ENCODE data around the gene TRIM51.
"Not testable (repeated sequence)": the region's sequence is repeated elsewhere in the genome, so short reads cannot be mapped to it uniquely, and the experiment has no call there.

TRIM51 gene, protein sequence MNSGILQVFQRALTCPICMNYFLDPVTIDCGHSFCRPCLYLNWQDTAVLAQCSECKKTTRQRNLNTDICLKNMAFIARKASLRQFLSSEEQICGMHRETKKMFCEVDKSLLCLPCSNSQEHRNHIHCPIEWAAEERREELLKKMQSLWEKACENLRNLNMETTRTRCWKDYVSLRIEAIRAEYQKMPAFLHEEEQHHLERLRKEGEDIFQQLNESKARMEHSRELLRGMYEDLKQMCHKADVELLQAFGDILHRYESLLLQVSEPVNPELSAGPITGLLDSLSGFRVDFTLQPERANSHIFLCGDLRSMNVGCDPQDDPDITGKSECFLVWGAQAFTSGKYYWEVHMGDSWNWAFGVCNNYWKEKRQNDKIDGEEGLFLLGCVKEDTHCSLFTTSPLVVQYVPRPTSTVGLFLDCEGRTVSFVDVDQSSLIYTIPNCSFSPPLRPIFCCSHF

DNA sequence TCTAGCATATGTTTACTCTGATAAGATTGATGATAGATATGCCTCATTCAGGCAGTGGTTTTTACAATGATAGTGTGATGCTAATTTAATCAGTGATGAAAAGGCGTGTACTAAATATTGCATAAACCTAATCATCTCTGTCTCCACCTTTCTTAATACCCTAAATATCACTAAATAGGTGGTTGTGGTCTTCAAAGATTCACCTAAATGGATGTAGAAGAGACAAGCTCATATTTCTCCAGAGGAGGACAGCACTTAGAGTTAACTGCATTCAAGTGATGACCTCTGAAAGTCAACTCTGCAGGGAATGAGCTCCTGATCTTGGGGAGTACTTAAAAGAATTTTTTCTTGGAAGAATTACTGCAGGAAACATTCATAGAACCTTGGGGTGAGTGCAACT lies at the start of gene TRIM51:
TSS of gene TRIM51 (plus strand) at position 301 of the 400 bp plus-strand sequence. CDS start 2,132 bp downstream, outside the sequence.
- not testable (repeated sequence) for DNase-seq (ENCODE audit: low read depth)

GRCh38 chr11:55838452-55838851 lies 44.6 kb upstream of the TRIM51 start, which contains the start of gene OR5D16:
Gene OR5D16, plus strand, starts transcription at chr11:55838752. Its CDS starts 0 bp downstream, at chr11:55838752.
- no peak for DNase-seq (ENCODE audit: low read depth)

- DNase-seq (ENCODE audit: low read depth): no peak
Measured at GRCh38 chr11:55847453-55847852, 35.6 kb upstream of the TRIM51 start.

DNA sequence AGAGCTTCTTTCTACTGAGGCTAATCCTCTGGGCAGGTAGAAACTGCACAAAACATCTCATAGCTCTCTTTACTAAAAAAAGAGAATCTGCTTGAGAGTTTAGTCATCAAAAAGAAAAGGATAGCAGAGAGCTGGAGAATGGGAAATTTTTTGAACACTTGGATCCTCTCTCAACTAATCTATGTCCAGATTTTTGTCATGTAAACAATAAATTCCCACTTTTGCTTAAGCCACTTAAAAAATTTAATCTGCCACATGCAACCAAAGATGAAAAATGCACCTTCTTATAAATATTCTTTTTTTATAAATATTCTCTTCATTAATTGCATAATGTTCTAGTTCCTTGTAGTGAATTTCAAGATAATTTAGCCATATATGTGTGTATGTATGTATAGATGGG lies 34.1 kb upstream of the TRIM51 start:
- DNase-seq (ENCODE audit: low read depth): no peak

DNA sequence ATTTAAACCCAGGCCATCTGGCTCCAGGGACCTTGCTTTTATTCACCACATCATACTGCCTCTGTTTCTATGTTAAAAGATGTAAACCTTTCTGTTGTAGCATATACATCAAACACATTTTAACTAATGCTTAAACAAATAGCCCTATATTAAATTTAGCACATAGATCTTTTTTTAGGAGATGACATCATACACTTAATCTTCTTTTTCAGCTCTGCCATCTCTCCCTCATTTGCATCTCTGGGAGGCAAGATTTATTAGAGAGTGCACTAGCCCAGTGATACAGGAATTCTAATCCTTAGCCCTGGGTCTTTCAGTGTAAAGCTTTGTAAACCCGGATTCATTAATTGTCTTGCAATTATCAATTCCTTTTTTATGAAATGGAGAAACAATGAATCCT lies 31.0 kb upstream of the TRIM51 start:
- DNase-seq (ENCODE audit: low read depth): no peak

DNA sequence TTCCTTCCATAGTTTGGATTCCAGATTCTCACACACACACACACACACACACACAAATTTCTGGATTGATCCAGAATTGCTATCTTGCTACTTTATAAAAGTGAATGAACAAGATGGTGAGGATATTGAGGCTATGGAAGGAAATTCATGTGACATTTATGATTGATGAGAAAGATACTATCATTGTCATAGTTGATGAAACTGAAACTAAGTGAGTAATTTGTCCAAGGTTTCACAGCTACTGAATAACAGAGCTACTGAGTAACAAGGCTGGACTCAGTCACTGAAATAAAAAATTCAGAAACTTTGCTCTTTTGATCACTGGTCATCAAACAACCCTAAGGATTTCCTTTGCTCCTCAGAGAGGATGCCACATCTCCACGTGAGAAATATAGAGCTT lies 28.4 kb upstream of the TRIM51 start:
- no peak for DNase-seq (ENCODE audit: low read depth)

GRCh38 chr11:55867354-55867753 lies 15.7 kb upstream of the TRIM51 start:
- DNase-seq (ENCODE audit: low read depth): not testable (repeated sequence)

GRCh38 chr11:55872731-55873130 lies 10.4 kb upstream of the TRIM51 start:
- not testable (repeated sequence) for DNase-seq (ENCODE audit: low read depth)

DNA sequence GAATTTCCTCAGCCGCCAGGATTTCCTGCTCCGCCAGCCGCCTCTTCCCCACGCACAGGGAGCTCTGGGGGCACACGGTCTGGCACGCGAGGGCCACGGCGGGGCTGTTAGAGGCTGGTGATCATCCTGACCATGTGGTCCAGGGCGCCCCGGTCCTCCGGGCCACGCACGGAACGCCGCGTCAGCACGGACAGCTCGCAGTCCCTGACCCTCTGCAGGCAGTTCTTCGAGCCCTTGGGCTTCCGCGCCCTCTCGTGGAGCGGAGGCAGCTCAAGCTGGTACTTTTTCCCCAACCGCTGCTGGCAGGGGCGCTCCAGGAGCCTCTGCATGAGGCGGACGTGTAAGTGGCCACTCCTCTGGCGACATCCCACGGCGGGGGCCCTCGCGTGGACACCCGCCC lies 10.0 kb upstream of the TRIM51 start:
- not testable (repeated sequence) for DNase-seq (ENCODE audit: low read depth)

DNA sequence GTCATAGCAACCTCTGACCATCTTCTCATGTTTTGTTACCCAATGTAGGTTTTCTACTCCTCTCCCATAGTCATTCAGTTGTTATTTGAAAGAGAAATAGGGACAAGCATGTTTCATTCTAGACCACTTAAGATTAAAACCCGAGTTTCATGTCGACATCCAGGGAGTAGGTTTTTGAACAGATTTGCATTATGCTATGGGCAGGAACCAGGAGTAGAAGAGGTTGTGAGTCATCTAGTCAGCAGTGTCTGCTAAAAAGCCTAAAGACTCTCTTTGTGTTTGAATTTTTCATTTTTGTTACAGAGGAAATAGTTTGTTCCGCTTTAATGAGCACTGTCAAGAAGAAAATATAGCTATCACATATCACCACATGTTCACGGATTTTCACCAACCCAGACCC lies 1.9 kb downstream of the TRIM51 start:
- not testable (repeated sequence) for DNase-seq (ENCODE audit: low read depth)

- not testable (repeated sequence) for DNase-seq (ENCODE audit: low read depth)
Measured at GRCh38 chr11:55885481-55885880, 2.4 kb downstream of the TRIM51 start.

GRCh38 chr11:55895216-55895615 lies 12.1 kb downstream of the TRIM51 start:
- DNase-seq (ENCODE audit: low read depth): no peak

DNA sequence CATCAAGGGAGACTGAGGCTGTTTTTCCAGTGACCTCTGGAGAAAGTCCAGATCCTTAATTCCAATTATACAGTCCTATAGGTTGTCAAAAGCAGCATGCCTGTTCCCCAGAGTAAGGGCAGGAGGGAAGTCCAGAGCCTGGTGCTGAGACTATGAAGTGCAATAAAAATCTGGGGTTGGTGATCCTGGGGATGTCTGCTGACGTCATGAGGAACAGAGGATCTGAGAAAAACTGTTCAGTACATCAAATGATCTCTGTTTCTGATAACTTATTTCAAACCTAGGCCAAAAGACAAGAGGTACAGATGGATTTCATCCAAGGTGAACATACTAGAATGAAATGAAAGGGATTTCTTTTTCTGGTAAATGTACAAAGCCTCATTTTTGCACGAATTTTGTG lies 19.2 kb downstream of the TRIM51 start:
- DNase-seq (ENCODE audit: low read depth): no peak

DNA sequence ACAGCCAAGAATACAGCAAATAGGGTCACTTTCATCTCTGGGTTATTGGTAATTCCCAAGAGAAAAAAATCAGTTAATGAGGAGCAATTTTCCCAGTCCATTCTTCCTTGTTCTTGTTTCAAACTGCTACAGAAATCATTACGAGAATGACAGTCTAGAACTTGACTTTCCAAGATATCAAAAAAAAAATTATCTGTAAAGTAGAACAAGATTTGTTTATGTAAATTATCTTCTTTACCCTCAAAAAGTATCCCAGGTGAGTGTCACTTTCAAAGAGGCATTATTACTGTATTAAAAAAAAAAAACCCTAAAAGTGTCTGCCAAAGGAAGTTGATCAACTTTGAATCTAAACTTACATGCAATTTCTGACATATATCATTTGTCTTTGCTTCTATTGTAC lies 31.4 kb downstream of the TRIM51 start, which contains the start of gene OR5W2:
TSS of gene OR5W2 (minus strand) at position 101 of the 400 bp plus-strand sequence. CDS start at position 101, 0 bp downstream.
- no peak for DNase-seq (ENCODE audit: low read depth)

- DNase-seq (ENCODE audit: low read depth): no peak
Measured at GRCh38 chr11:55920537-55920936, 37.4 kb downstream of the TRIM51 start.

GRCh38 chr11:55936300-55936699 lies 53.2 kb downstream of the TRIM51 start, which contains the start of gene OR5I1:
Gene OR5I1, minus strand, starts transcription at chr11:55936400. Its CDS starts 0 bp downstream, at chr11:55936400.
- DNase-seq (ENCODE audit: low read depth): no peak
